MM.1S (cell line): ENCODE results near the gene ZSCAN5A.
"Not testable (repeated sequence)": the region's sequence is repeated elsewhere in the genome, so short reads cannot be mapped to it uniquely, and the experiment has no call there.

ENCODE experiments used
- DNase-seq: peaks from one replicate; pipeline ENCODE4 v3.0.0-alpha.2; 2015
- H2AFZ ChIP-seq: fragments of 300-600 bp; sonication (generic); 2 replicates; pipeline ENCODE4 v1.6.0; 2016; ENCODE audit warnings: antibody characterized with exemption, low read length
- H3F3A ChIP-seq: fragments of 300-600 bp; sonication (generic); 2 replicates; pipeline ENCODE4 v1.6.1; 2016; ENCODE audit warnings: mild to moderate bottlenecking, antibody characterized with exemption, low read length, moderate library complexity, mixed read lengths; ENCODE audit not compliant: insufficient read depth
- H3K27ac ChIP-seq: fragments of 300-600 bp; sonication (generic); 2 replicates; pipeline ENCODE4 v1.5.1; 2016; ENCODE audit warnings: mild to moderate bottlenecking, low read length
- H3K27me3 ChIP-seq: fragments of 300-600 bp; sonication (generic); replicated peaks from 2 replicates; pipeline ENCODE4 v1.6.0; 2016; ENCODE audit warnings: low read length; ENCODE audit not compliant: insufficient read depth
- H3K36me3 ChIP-seq: fragments of 300-600 bp; sonication (generic); replicated peaks from 2 replicates; pipeline ENCODE4 v1.6.1; 2016; ENCODE audit warnings: mild to moderate bottlenecking, low read length, mixed read lengths; ENCODE audit not compliant: insufficient read depth
- H3K4me1 ChIP-seq: fragments of 300-600 bp; sonication (generic); 2 replicates; pipeline ENCODE4 v1.6.1; 2016; ENCODE audit warnings: low read length, mixed read lengths
- H3K4me2 ChIP-seq: fragments of 300-600 bp; sonication (generic); 2 replicates; pipeline ENCODE4 v1.6.0; 2016; ENCODE audit warnings: low read depth, low read length
- H3K4me3 ChIP-seq: fragments of 300-600 bp; sonication (generic); 2 replicates; pipeline ENCODE4 v1.5.1; 2016; ENCODE audit warnings: low read length, mixed read lengths
- H3K79me2 ChIP-seq: fragments of 300-600 bp; sonication (generic); 2 replicates; pipeline ENCODE4 v1.6.1; 2016; ENCODE audit warnings: mixed run types, low read length, mixed read lengths
- H3K9ac ChIP-seq: fragments of 300-600 bp; sonication (generic); 2 replicates; pipeline ENCODE4 v1.6.1; 2016; ENCODE audit warnings: low read length, mixed read lengths
- H3K9me2 ChIP-seq: fragments of 300-600 bp; sonication (generic); replicated peaks from 2 replicates; pipeline ENCODE4 v1.6.1; 2016; ENCODE audit warnings: mild to moderate bottlenecking, low read length, mixed read lengths; ENCODE audit not compliant: insufficient read depth
- H3K9me3 ChIP-seq: fragments of 300-600 bp; sonication (generic); replicated peaks from 2 replicates; pipeline ENCODE4 v1.6.1; 2016; ENCODE audit warnings: mild to moderate bottlenecking, low read length, mixed read lengths; ENCODE audit not compliant: insufficient read depth
- H4K20me1 ChIP-seq: fragments of 300-600 bp; sonication (generic); 2 replicates; pipeline ENCODE4 v1.6.1; 2016; ENCODE audit warnings: mild to moderate bottlenecking, low read length, moderate library complexity, mixed read lengths; ENCODE audit not compliant: insufficient read depth
- EZH2 ChIP-seq: fragments of 300-600 bp; sonication (generic); optimal IDR thresholded peaks from 2 replicates; pipeline ENCODE3; 2017; ENCODE audit warnings: low read depth, mild to moderate bottlenecking, antibody characterized with exemption, low read length, mixed read lengths
- EZH2phosphoT487 ChIP-seq: fragments of 300-600 bp; sonication (generic); IDR thresholded peaks from 2 replicates; pipeline ENCODE4 v1.6.1; 2018; ENCODE audit warnings: antibody characterized with exemption, low read length
- TF ChIP-seq, protein P1 (sequence below): fragments of 300-600 bp; sonication (generic); IDR thresholded peaks from 2 replicates; pipeline ENCODE4 v1.5.1; 2016; ENCODE audit warnings: antibody characterized with exemption, low read length, mixed read lengths

The ZSCAN5A gene

DNA sequence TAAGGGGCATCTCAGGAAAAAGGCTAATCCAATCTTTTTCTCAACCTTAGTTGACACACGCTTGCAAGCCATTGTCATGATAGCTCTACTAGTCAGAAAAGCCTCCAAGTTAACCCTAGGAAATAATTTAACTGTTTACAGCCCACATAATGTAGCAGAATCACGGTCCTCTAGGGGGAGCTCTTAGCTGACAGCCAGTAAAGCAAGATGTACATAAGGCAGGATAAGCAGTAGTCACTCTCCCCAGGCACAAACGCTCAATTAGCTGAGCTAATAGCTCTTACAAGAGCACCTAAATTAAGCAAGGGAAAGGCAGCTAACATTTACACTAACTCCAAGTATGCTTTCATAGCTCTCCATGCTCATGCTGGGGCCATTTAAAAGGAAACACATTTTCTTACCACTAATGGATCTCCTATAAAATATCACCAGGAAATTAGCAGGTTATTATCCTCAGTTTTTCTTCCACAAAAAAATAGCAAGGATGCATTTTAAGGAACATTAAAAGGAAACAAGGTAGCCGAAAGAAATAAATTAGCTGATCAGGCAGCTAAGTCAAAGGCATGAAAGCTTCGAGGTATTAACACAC lies 33.7 kb upstream of the ZSCAN5A start:
- Histone ChIP-seq H3K4me1 (no peaks in the 10 kb centered on the region), H3K36me3 (no peaks in the 10 kb centered on the region), H3K27me3 (peaks cover 45% of the 10 kb centered on the region), H3K9me3 (no peaks in the 10 kb centered on the region), H3K27ac (no peak overlapping the region), H3K4me2 (no peak overlapping the region), H3K9ac (no peak overlapping the region), H3F3A (no peaks in the 10 kb centered on the region), H4K20me1 (no peaks in the 10 kb centered on the region), H3K4me3 (no peak overlapping the region), H3K79me2 (no peaks in the 10 kb centered on the region), H3K9me2 (no peaks in the 10 kb centered on the region), H2AFZ (no peak overlapping the region)
- TF ChIP-seq, protein P1, sequence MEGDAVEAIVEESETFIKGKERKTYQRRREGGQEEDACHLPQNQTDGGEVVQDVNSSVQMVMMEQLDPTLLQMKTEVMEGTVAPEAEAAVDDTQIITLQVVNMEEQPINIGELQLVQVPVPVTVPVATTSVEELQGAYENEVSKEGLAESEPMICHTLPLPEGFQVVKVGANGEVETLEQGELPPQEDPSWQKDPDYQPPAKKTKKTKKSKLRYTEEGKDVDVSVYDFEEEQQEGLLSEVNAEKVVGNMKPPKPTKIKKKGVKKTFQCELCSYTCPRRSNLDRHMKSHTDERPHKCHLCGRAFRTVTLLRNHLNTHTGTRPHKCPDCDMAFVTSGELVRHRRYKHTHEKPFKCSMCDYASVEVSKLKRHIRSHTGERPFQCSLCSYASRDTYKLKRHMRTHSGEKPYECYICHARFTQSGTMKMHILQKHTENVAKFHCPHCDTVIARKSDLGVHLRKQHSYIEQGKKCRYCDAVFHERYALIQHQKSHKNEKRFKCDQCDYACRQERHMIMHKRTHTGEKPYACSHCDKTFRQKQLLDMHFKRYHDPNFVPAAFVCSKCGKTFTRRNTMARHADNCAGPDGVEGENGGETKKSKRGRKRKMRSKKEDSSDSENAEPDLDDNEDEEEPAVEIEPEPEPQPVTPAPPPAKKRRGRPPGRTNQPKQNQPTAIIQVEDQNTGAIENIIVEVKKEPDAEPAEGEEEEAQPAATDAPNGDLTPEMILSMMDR, result peak; percentile 55
- TF ChIP-seq EZH2phosphoT487, result no peak
- DNase-seq, result peak; percentile 29

DNA sequence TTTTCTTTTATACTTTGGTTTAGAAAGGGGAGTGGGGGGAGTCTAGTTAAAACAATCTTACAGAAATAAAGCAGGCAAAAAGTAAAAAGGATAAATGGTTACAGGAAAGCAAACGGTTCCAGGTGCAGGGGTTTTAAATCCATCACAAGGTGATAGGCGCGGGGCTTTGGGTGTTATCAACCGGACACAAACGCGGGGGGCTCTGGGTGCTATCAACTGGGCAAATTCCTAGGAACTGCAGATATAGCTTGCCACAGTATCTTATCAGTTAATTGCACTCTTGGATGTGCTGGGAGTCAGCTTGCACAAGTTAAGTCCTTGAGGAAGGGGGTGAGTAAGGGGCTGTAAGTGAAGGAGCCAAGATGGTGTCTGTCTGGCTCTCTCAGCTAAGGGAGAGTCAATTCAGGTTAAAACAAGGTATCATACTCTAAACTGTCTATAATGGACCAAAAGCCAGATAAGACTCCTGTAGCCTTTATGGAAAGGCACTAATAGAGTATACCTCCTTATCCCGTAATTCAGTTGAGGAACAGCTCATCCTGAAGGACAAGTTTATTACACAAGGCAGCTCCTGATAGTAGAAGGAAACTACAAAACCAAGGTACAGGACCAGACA lies 32.6 kb upstream of the ZSCAN5A start:
- Histone ChIP-seq H3K4me2 (no peak overlapping the region), H3K9me3 (no peaks in the 10 kb centered on the region), H3K4me1 (no peaks in the 10 kb centered on the region), H3K9me2 (no peaks in the 10 kb centered on the region), H3K9ac (no peak overlapping the region), H4K20me1 (no peaks in the 10 kb centered on the region), H3K79me2 (no peaks in the 10 kb centered on the region), H3K27ac (no peak overlapping the region), H3F3A (no peaks in the 10 kb centered on the region), H2AFZ (no peak overlapping the region), H3K36me3 (no peaks in the 10 kb centered on the region), H3K27me3 (peaks cover 52% of the 10 kb centered on the region), H3K4me3 (no peak overlapping the region)
- DNase-seq, result no peak
- no peak for TF ChIP-seq EZH2

DNA sequence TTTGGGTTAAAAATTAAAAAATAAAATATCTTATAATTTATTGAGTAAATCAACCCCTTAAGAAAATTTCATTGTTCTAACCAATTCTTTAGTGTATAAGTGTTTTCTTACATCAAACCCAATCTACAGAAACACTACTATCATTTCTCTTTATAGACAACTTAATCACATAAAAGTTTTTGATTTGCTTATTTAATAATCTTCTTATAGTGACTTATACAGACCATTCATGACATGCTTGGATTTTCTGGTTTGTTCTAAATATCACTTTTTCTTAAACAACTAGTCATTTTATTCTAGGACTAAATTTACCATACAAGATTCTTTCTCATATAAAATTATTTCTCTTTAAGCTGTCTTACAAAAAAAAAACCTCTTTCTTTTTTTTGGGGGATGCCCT lies 27.3 kb upstream of the ZSCAN5A start:
- no peaks in the 10 kb centered on the region for H3K79me2 ChIP-seq
- H3K27ac ChIP-seq, result no peak overlapping the region
- H3K9me2 ChIP-seq, result no peaks in the 10 kb centered on the region
- H3K9ac ChIP-seq, result no peak overlapping the region
- H3K4me3 ChIP-seq, result no peak overlapping the region
- H2AFZ ChIP-seq, result no peak overlapping the region
- H3F3A ChIP-seq, result no peaks in the 10 kb centered on the region
- H3K4me2 ChIP-seq, result no peak overlapping the region
- H3K36me3 ChIP-seq, result no peaks in the 10 kb centered on the region
- no peaks in the 10 kb centered on the region for H3K9me3 ChIP-seq
- H3K27me3 ChIP-seq, result peaks cover 30% of the 10 kb centered on the region
- H3K4me1 ChIP-seq, result no peaks in the 10 kb centered on the region
- no peak for TF ChIP-seq EZH2
- TF ChIP-seq, protein P1, result no peak
- no peak for TF ChIP-seq EZH2phosphoT487
- H4K20me1 ChIP-seq, result no peaks in the 10 kb centered on the region
- DNase-seq, result no peak

DNA sequence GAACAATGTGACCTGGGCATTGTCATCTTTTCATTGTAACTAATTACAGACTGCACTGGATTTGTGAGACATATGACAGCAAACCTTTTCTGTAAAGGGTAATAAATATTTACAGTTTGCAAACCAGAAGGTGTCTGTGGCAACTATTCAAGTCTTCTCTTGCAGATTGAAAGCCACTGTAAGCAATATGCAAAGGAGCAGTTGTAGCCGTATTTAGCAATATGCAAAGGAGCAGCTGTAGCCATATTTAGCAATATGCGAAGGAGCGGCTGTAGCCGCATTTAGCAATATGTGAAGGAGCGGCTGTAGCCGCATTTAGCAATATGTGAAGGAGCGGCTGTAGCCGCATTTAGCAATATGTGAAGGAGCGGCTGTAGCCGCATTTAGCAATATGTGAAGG lies 24.4 kb upstream of the ZSCAN5A start:
- H3K9ac ChIP-seq, H2AFZ ChIP-seq, DNase-seq, H3K9me3 ChIP-seq, H3K9me2 ChIP-seq, H3F3A ChIP-seq, H3K36me3 ChIP-seq, H4K20me1 ChIP-seq, H3K4me3 ChIP-seq, H3K4me2 ChIP-seq, H3K79me2 ChIP-seq, H3K4me1 ChIP-seq, H3K27ac ChIP-seq: not testable (repeated sequence)
- peaks cover 18% of the 10 kb centered on the region; the same call in 1 of the 2 replicates for H3K27me3 ChIP-seq

DNA sequence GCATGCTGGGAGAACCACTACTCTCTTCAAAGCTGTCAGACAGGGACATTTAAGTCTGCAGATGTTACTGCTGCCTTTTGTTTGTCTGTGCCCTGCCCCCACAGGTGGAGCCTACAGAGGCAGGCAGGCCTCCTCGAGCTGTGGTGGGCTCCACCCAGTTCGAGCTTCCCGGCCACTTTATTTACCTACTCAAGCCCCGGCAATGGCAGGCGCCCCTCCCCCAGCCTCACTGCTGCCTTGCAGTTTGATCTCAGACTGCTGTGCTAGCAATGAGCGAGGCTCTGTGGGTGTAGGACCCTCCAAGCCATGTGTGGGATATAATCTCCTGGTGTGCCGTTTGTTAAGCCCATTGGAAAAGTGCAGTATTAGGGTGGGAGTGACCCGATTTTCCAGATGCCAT lies 22.4 kb upstream of the ZSCAN5A start:
- not testable (repeated sequence) for H2AFZ ChIP-seq, H3K4me1 ChIP-seq

DNA sequence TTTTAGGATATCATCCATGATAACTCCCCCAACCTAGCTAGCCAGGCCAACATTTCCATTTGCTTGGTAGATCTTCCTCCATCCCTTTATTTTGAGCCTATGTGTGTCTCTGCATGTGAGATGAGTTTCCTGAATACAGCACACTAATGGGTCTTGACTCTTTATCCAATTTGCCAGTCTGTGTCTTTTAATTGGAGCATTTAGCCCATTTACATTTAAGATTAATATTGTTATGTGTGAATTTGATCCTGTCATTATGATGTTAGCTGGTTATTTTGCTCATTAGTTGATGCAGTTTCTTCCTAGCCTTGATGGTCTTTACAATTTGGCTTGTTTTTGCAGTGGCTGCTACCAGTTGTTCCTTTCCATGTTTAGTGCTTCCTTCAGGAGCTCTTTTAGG lies 20.7 kb upstream of the ZSCAN5A start:
- not testable (repeated sequence) for H3K4me3 ChIP-seq, H3K9ac ChIP-seq, DNase-seq, H3K9me3 ChIP-seq, H3K4me1 ChIP-seq, H3K9me2 ChIP-seq, H3K36me3 ChIP-seq, H3K4me2 ChIP-seq, H3K79me2 ChIP-seq, H3K27ac ChIP-seq, H4K20me1 ChIP-seq, H2AFZ ChIP-seq, H3F3A ChIP-seq, H3K27me3 ChIP-seq

More for the DNA sequence above, 22.4 kb upstream of the ZSCAN5A start:
- not testable (repeated sequence) for H3K79me2 ChIP-seq, H3K36me3 ChIP-seq, H4K20me1 ChIP-seq, DNase-seq, H3K9me3 ChIP-seq, H3K27ac ChIP-seq, H3K9me2 ChIP-seq, H3K4me2 ChIP-seq, H3K27me3 ChIP-seq, H3K4me3 ChIP-seq, H3K9ac ChIP-seq, H3F3A ChIP-seq
